LNCaP clone FGC (cell line): Measurements from ENCODE around the gene MYPOP.

Experiments used
- DNase-seq: peaks from one replicate; pipeline ENCODE4 v3.0.0-alpha.2; 2011; ENCODE audit warnings: low read depth
- H3K4me3 ChIP-seq: 2 replicates; pipeline ENCODE4 v1.5.1; 2011; ENCODE audit warnings: mild to moderate bottlenecking, low read depth, low read length, control low read depth
- TF ChIP-seq, protein P1 (sequence below): IDR thresholded peaks from 2 replicates; pipeline ENCODE4 v1.5.1; 2012; ENCODE audit warnings: mild to moderate bottlenecking; ENCODE audit not compliant: control insufficient read depth, insufficient read depth; ENCODE audit errors: extremely low read depth

The MYPOP gene

DNA sequence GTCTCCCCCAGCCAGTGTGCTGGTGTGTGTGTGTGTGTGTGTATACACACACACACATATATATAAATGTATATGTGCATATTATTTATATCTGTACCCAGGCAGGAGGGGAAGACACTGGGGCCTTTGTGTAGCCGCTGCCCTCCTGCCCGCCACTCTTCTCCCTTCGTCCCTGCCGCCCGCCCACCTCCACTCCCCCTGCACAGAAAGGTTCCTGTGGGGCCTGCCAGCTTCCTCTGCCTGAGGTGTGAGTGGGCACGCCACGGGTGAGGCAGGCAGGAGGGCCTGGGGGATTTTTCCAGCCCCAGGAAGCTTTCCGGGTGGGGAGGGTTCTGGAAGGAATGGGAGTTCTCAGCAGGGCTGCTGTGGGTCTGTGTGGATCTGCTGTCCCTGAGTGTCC lies 23.4 kb downstream of the MYPOP start:
- TF ChIP-seq, protein P1, sequence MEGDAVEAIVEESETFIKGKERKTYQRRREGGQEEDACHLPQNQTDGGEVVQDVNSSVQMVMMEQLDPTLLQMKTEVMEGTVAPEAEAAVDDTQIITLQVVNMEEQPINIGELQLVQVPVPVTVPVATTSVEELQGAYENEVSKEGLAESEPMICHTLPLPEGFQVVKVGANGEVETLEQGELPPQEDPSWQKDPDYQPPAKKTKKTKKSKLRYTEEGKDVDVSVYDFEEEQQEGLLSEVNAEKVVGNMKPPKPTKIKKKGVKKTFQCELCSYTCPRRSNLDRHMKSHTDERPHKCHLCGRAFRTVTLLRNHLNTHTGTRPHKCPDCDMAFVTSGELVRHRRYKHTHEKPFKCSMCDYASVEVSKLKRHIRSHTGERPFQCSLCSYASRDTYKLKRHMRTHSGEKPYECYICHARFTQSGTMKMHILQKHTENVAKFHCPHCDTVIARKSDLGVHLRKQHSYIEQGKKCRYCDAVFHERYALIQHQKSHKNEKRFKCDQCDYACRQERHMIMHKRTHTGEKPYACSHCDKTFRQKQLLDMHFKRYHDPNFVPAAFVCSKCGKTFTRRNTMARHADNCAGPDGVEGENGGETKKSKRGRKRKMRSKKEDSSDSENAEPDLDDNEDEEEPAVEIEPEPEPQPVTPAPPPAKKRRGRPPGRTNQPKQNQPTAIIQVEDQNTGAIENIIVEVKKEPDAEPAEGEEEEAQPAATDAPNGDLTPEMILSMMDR: no peak
- no peak overlapping the region for H3K4me3 ChIP-seq
- no peak for DNase-seq

DNA sequence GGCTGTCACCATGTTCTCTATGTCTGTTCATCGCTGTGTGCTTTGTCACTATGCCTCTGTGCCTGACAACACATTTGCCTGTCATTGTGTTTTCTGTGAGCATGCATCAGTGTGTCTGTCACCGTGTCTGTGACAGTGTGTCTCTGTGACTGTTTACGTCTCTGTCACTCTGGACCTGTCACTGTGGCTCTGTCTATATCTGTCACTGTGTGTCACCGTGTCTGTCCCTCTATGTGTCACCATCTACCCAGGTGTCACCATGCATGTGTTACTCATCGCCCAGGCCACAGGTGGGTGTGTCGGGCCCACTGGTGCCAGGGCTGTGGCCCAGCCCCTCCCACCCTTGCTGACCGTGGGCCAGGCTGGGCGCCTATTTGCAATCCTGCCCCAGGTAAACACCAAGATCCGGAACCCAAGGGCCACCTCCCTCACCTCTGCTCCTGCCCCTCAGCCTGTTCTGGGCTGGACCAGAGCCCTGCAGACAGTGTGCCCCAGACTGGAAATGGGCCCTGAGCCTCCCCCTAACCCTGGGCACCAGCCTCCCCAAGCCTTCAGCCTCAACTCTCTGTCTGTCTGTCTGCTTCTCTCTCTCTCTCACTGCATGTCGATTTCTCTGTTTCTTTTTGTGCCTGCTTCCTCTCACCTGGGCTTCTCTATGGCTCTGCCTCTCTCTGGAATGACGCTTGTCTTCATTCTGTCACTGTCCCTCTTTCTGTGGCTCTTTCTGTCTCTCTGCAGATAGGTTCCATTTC lies 24.2 kb downstream of the MYPOP start:
- no peak for DNase-seq
- TF ChIP-seq, protein P1: no peak
- H3K4me3 ChIP-seq: no peak overlapping the region

DNA sequence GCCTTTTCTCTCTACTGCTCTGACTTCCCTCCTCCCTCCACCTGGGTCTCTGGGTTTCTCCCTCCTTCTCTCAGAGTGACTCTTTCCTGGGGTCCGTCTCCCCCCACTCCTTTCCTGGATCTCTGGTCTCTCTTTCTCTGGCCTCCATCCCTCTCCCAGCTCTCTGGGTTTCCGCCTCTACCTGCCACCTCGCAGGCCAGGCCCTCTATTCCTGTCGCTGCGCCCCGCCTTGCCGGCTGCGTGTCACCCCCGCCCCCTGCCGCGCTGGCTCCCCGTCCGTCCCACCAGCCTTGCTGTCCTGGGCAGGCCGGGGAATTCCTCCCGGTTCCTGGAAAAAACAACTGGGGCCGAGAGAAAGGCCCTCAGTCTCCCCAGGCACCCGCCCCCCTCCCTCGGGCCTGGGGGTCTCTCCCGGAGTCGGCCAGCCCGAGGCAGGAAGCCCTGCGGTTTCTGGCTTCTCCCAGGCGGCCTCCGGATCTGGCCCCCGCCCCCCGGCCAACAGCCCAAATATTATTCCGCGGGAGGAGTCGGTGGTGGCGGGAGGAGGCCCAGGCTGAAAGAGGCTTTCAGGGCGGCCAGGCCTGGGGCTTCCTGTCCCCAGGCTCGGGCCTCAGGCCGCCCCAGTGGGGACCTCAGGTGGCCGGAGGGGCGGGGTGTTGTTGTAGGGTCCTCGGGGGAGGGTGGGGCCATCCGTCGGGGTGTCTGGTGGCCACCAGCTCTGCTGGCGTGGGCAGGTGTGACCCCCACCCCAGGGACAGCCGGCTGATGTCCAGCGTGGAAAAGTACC lies 25.8 kb downstream of the MYPOP start:
- TF ChIP-seq, protein P1: no peak
- DNase-seq: no peak
- H3K4me3 ChIP-seq: no peak overlapping the region

DNA sequence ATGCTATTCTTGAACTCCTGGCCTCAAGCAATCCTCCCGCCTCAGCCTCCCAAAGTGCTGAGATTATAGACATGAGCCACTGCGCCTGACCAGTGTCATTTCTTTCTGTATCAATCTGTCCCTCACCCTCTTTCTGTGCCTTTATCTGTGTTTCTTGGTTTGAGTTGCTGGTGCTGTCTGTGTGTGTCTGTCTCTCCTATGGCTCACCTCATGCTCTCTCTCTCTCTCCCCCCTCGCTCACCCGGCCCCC lies 26.3 kb downstream of the MYPOP start:
- DNase-seq: no peak

DNA sequence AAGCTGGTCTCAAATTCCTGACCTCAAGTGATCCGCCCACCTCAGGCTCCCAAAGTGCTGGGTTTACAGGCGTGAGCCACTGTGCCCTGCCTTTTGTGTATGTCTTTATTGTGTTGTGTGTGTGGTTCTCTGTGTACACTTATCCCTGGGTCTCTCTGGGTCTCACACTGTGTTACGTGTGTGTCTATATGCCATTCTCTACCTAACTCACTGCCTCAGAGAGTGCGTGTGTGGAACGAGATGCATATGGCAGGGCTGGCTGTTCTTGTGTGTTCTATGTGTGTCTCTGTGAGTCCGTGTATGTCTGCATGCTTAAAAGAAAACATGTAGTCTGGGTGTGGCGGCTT lies 27.8 kb downstream of the MYPOP start:
- H3K4me3 ChIP-seq: no peak overlapping the region
- TF ChIP-seq, protein P1: no peak
- no peak for DNase-seq

More for the DNA sequence above, 26.3 kb downstream of the MYPOP start:
- no peak overlapping the region for H3K4me3 ChIP-seq
- TF ChIP-seq, protein P1: no peak

DNA sequence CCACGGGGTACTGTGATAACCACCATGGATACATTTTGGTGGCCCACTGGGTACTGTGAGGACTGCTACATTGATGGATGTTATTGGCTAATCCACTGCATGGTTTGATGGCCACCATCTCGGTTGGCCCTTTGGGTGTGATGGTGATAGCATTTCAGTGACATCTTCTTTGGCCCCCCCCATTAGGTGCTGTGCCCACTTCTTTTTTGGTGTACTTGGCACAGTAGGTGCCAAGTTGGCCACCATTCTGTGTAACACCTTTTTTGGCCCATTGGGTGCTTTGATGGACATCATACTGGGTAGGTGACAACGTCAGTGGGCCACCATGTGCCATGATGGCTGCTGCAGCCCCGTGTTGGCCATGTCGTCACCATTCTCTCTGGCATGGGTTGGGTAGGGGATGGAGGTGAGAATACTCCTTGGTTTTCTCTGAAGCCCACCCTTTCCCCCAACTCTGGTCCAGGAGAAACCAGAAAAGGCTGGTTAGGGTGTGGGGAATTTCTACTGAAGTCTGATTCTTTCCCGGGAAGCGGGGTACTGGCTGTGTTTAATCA lies 29.1 kb downstream of the MYPOP start:
- TF ChIP-seq, protein P1: no peak
- H3K4me3 ChIP-seq: no peak overlapping the region
- DNase-seq: no peak
